Ovary (tissue), 9 donors: Measurements from ENCODE around the gene SRRM3. TPM values are rescaled to one million over a fixed set of nuclear protein-coding genes. Genes with fewer than 3 reads are reported as not detected.

ENCODE experiments used
- DNase-seq, 5 donors: peaks; one replicate each; pipeline ENCODE4 v3.0.0-alpha.2; 2019 to 2020
- H3K27ac ChIP-seq, 2 donors: fragments of 200-600 bp; one replicate each; pipeline versions ENCODE4 v1.5.1 to v1.8.0; 2019 to 2022
- H3K27me3 ChIP-seq: fragments of 200-600 bp; one replicate; pipeline ENCODE4 v1.8.0; 2022
- H3K36me3 ChIP-seq: fragments of 200-600 bp; sonication (generic); one replicate; pipeline ENCODE4 v1.5.1; 2019
- H3K4me1 ChIP-seq: one replicate; pipeline ENCODE4 v1.8.1; 2013; ENCODE audit warnings: mild to moderate bottlenecking, moderate library complexity; ENCODE audit not compliant: insufficient read depth
- H3K4me3 ChIP-seq: fragments of 200-600 bp; sonication (generic); one replicate; pipeline ENCODE4 v1.5.1; 2017
- H3K9me3 ChIP-seq, 2 donors: fragments of 200-600 bp in 1 of 2; sonication (generic) in 1 of 2; one replicate each; pipeline versions ENCODE4 v1.5.1 to v1.8.1; 2013 to 2019; ENCODE audit warnings: mild to moderate bottlenecking in 1 of 2, moderate library complexity in 1 of 2
- EP300 ChIP-seq: sonication (generic); formaldehyde crosslinking; IDR thresholded peaks from one replicate; pipeline ENCODE4 v1.6.1; 2017; ENCODE audit warnings: antibody characterized with exemption
- POLR2A ChIP-seq: fragments of 450-650 bp; IDR thresholded peaks from one replicate; pipeline ENCODE4 v1.6.1; 2017; ENCODE audit warnings: antibody characterized with exemption, mild to moderate bottlenecking, moderate library complexity
- WGBS, 3 donors: extraction: QIAGEN DNeasy Blood & Tissue Kit in 1 of 3; methylation state at CpG; one replicate each; pipeline versions ENCODE4 v1.1.5 to v1.1.7; 2013 to 2017; 5-methylcytosine and 5-hydroxymethylcytosine counted together
- intact Hi-C, 4 donors: fragments of 100-400 bp; cut with DNase I; formaldehyde crosslinking; loops; one replicate each; pipeline versions ENCODE4 v1.11.0 to v1.15.1; 2022 to 2023
- polyA plus RNA-seq, 2 donors: library from polyadenylated mRNA; stranded (reverse); fragments of 200-250 nt in 1 of 2; fragments of 350-450 nt in 1 of 2; fragmentation: Illumina TruSeq in 1 of 2; extraction: RNeasy Lipid Tissue Mini Kit (QIAGEN cat#74804) in 1 of 2; gene quantifications; one replicate each; pipeline ENCODE4 v1.2.3, GENCODE V29; 2013 to 2014
- total RNA-seq, 7 donors: library from RNA; depleted of rRNA in 2 of 7; stranded (reverse); fragments of >200 nt in 2 of 7; fragmentation: NEBNext Ultra II Directional in 3 of 7; extraction: Animal tissue kit (Norgen Biotek cat#: 25700) in 3 of 7; gene quantifications; one replicate each; pipeline versions ENCODE4 v1.1.0 to v1.2.4, GENCODE V29; 2016 to 2023
- TF ChIP-seq, protein P1 (sequence below), 3 donors: fragments of 450-650 bp in 2 of 3; fragments of 200-600 bp in 1 of 3; IDR thresholded peaks; one replicate each; pipeline versions ENCODE4 v1.5.1 to v1.8.0; 2016 to 2022; ENCODE audit warnings: antibody characterized with exemption in 3 of 3, mild to moderate bottlenecking in 1 of 3
- donor health status: DM: no; HTN: no; CAD: no; lungs with moderate emphysema.
- donor health status: DM: no; HTN: no; CAD: no.
- donor health status: Bipolar disorder and iron deficiency.
- donor health status: DM: yes; HTN: yes; CAD: no.
- donor health status: DM: no; HTN: no; CAD: no.
- donor health status: DM: yes; HTN: yes; CAD: no.

Gene SRRM3
- total and polyA plus RNA-seq, 9 donors: 2.0 to 13.4 (median 4.8) TPM

DNA sequence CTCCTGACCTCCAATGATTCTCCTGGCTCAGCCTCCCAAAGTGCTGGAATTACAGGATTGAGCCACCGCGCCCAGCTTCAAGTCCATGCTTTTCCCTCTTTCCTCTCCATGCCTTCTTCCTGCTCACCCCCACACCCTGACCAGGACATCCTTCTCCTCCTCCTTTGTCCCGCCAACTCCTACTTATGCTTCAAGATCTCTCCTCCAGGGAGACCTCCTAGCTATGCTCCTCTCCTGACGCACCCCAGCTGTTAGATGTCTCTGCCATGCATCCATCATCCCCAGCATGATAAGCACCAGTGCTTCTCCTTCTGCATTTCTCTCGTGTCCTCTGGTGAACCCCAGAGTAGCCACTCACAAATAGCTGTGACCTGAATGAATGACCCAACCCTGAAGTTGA lies 21.1 kb downstream of the SRRM3 start:
- TF ChIP-seq, protein P1, sequence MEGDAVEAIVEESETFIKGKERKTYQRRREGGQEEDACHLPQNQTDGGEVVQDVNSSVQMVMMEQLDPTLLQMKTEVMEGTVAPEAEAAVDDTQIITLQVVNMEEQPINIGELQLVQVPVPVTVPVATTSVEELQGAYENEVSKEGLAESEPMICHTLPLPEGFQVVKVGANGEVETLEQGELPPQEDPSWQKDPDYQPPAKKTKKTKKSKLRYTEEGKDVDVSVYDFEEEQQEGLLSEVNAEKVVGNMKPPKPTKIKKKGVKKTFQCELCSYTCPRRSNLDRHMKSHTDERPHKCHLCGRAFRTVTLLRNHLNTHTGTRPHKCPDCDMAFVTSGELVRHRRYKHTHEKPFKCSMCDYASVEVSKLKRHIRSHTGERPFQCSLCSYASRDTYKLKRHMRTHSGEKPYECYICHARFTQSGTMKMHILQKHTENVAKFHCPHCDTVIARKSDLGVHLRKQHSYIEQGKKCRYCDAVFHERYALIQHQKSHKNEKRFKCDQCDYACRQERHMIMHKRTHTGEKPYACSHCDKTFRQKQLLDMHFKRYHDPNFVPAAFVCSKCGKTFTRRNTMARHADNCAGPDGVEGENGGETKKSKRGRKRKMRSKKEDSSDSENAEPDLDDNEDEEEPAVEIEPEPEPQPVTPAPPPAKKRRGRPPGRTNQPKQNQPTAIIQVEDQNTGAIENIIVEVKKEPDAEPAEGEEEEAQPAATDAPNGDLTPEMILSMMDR (IDR thresholded peaks at IDR 0.05): no peak
- TF ChIP-seq EP300: no peak
- TF ChIP-seq POLR2A: no peak
- DNase-seq: no peak
- Histone ChIP-seq H3K4me3 (no peak overlapping the region), H3K4me1 (no peaks in the 10 kb centered on the region), H3K9me3 (no peaks in the 10 kb centered on the region), H3K36me3 (no peaks in the 10 kb centered on the region), H3K27me3 (no peaks in the 10 kb centered on the region), H3K27ac (no peak overlapping the region)
- 61 to 66% (median 64%) methylated on average over 5 of the region's 5 CpGs for WGBS, 3 donors
- intact Hi-C loops: no loop called here

DNA sequence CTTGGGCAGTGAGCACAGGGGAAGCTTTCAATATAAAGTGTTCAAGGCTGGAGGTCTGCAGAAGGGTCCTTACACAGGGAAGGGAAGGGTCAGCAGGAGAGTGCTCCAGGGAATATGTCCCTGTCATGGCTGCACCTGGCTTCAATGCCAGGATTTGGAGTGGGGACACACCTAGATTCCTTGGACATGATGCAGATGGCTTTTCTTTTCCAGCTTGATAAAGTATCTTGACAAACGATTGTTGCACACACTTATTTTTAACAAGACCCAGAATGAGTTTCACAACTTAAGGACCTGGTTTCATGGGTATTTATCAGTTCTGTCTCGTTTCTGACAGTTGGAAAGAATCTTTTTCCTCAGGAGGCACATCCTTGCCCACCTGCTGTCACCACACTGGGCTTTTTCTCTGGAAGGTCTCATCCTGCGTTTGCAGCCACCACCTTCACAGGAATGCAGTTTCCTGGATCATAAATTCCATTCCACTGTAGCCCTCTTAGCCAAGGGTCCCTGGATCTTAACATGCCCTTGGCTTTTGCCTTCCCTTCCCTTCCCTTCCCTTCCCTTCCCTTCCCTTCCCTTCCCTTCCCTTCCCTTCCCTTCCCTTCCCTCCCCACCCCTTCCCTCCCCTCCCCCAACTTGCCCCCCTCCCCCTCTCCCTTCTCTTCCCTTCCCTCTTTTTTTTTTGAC lies 21.7 kb downstream of the SRRM3 start:
- no peak for DNase-seq
- WGBS, 3 donors: 4 to 12% (median 11%) methylated on average over 3 of the region's 3 CpGs
- TF ChIP-seq, protein P1 (IDR thresholded peaks at IDR 0.05): no peak
- no peak for TF ChIP-seq EP300
- no peak for TF ChIP-seq POLR2A
- intact Hi-C loops: no loop called here
- Histone ChIP-seq H3K4me1 (no peaks in the 10 kb centered on the region), H3K36me3 (no peaks in the 10 kb centered on the region), H3K27me3 (no peaks in the 10 kb centered on the region), H3K9me3 (no peaks in the 10 kb centered on the region), H3K27ac (no peak overlapping the region), H3K4me3 (no peak overlapping the region)

DNA sequence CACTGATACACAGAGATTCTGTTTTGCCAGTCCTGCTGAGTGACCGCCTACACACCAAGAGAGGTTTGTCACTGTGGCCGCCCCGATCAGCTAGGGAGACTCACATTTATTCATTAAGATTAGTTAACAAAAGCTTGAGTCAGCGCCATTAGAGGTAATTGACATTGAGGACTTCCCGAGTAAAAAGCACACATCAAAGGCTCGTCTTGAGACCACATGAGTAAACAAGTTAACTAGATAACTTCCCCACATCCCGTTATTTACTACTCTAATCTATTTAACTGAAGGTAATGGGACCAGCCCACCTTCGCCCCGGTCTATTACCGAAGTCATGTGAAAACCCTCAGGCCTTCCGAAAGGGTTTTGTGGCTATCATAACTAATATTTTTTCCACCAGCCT lies 23.0 kb downstream of the SRRM3 start:
- intact Hi-C loops: no loop called here
- DNase-seq: no peak
- Histone ChIP-seq H3K27me3 (no peaks in the 10 kb centered on the region), H3K4me3 (no peak overlapping the region), H3K9me3 (no peaks in the 10 kb centered on the region), H3K4me1 (no peaks in the 10 kb centered on the region), H3K36me3 (no peaks in the 10 kb centered on the region), H3K27ac (no peak overlapping the region)
- 10 to 28% (median 15%) methylated on average over 11 of the region's 11 CpGs for WGBS, 3 donors
- TF ChIP-seq POLR2A: no peak
- no peak for TF ChIP-seq EP300
- TF ChIP-seq, protein P1 (IDR thresholded peaks at IDR 0.05): no peak

DNA sequence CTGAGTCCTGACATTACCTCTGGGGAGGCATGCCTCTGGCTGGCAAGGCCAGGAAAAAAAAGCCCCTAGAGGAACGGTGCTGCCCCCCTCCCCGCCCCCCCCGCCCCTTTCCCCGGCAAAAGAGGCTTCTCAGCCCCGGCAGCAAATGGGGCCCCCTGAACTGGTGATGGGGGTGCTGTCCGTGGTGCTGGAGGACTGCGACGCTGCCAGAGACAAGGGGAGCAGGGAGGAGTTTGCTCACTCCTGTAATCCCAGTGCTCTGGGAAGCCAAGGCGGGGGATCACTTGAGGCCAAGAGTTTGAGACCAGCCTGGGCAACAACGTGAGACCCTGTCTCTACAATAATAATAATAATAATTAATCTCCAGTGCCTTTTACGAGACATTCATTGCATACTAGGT lies 23.7 kb downstream of the SRRM3 start:
- Histone ChIP-seq H3K4me1 (no peaks in the 10 kb centered on the region), H3K36me3 (no peaks in the 10 kb centered on the region), H3K9me3 (no peaks in the 10 kb centered on the region), H3K27me3 (no peaks in the 10 kb centered on the region), H3K27ac (no peak overlapping the region), H3K4me3 (no peak overlapping the region)
- intact Hi-C loops: no loop called here
- WGBS, 3 donors: 6 to 11% (median 7%) methylated on average over 11 of the region's 11 CpGs
- peak in 4 of 5 donors; percentile 15 to 63 (median 30) for DNase-seq
- TF ChIP-seq EP300: no peak
- no peak for TF ChIP-seq POLR2A
- TF ChIP-seq, protein P1 (IDR thresholded peaks at IDR 0.05): no peak
